Choroid plexus epithelial cell (primary cell): ENCODE data around the gene PRODH2.

Source experiments
- DNase-seq: peaks from one replicate; pipeline ENCODE4 v3.0.0-alpha.2; 2010; ENCODE audit warnings: low read depth
- H3K4me3 ChIP-seq: 2 replicates; pipeline ENCODE4 v1.5.1; 2011; ENCODE audit warnings: low read depth, mild to moderate bottlenecking, control low read depth, low read length, moderate library complexity
- CTCF ChIP-seq: conservative IDR thresholded peaks from 2 replicates; pipeline ENCODE4 v1.5.1; 2011; ENCODE audit warnings: low read depth, mild to moderate bottlenecking, control low read depth, inconsistent platforms, low read length, moderate library complexity

PRODH2 gene

GRCh38 chr19:35757749-35758608 lies 54.7 kb downstream of the PRODH2 start, which contains the start of gene PROSER3:
PROSER3 (plus strand) TSS chr19:35758176; CDS start chr19:35758216, 40 bp downstream.
- TF ChIP-seq CTCF = no peak
- DNase-seq = peak; percentile 100

DNA sequence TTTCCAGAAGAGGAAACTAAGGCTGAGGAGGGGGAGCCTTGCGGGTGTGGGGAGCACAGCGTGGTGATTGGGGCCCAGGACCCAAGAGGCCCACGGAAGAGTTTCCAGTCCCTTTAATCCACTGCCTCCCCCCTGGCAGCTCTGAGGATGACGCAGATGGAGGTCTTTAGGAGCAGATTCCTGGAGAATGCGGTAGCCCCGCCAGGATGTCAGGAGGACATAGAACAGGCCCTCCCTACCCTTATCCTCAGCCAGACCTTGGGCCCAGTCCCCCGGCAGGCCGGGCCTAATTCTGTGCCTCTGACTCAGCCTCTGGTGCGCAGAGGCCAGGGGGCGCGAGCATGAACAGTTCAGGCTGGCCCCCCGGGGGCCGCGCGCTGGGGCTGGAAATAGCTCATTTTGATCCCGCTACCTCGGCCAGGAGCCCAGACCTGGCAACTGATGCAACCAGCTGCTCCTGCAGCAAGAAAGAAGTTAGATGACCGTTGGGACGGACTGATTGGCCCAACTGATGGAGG lies 55.4 kb downstream of the PRODH2 start:
- H3K4me3 ChIP-seq = peak overlapping the region; percentile 82
- peak; percentile 99 for DNase-seq
- no peak for TF ChIP-seq CTCF

More at GRCh38 chr19:35757749-35758608, 54.7 kb downstream of the PRODH2 start, which contains the start of gene PROSER3:
- H3K4me3 ChIP-seq = peak within 1 kb of the TSS; percentile 82

DNA sequence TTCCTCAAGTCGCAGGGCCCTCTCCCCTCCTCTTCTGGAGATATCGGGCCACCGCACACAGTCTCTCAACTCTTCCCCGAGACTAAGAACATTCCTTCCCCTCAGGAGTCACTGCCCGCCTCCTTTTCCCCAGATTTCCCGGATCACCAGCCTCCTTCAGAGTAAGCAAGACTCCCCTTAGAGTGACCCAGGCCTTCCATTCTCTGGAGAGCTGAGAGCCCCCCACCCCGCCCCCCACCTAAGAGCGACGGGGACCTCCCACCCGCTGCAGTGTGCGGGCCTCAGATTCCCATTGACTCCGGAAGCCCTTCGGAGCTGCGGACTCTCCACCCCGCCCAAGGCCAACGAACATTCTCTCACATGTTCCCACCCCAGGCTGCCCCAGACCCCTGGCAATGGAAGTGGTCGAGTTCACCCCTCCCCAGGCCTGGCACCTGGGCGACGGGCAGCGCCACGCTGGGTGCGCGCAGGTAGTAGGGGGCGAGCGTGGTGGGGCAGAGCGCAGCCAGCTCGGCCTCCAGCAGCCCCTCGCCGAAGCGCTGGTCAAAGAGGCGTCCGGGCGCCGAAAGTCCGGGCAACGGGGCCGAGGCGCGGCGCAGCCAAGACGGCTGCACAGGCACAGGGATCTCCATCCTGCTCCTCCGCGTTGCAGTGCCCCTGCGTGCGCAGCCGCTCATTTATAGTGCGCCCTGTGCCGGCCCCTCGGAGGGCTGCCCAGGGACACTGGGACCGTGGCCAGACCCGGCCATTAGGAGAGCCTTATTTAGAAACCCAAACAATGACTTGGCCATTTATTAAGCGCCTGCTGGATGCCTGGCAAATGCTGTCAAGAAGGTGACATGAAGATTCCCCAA lies 56.0 kb downstream of the PRODH2 start, which contains the start of gene HSPB6:
Gene HSPB6 (minus strand): TSS at position 653 of the 854 bp plus-strand sequence. CDS start 21 bp downstream, at position 632.
- H3K4me3 ChIP-seq = peak within 1 kb of the TSS; percentile 82
- peak; percentile 86 for DNase-seq
- no peak for TF ChIP-seq CTCF

DNA sequence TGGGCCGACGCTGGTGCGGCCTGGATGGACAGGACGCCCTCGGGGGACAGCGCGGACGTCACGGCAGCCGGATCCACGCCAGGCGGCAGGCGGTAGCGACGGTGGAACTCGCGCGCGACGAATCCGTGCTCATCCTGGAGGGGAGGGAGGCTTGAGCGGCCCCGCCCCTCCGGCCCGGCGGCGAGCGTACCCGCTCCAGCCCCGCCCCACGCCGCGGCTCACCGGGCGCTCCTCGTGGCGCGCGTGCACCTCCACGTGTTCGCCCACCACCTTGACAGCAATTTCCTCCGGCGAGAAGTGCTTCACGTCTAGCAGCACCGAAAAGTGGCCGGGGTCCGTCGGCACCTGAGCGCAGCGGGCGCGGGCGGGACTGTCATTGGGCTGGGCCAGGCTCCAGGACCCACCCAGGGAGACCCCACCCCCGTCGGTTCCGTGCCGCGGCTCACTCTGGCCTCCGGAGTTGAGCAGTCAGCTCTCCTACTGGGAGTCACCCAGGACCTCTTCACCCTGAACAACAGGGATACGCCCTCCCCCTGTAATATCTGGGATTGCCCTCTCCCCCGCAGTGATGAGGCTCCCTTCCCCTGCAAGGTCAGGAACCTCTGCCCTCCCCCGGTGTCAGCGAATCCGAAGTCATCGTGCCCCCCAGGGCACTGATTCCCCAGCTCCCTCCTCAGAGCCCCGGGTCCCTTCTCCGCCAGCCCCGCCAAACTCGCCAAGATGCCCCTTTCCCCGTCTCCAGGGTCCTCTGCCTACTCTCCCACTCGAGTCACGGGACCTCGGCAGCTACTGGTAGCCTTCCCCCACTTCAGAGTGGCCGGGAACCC lies 56.9 kb downstream of the PRODH2 start:
- TF ChIP-seq CTCF = no peak
- DNase-seq = peak; percentile 87
- peak overlapping the region; percentile 82 for H3K4me3 ChIP-seq

DNA sequence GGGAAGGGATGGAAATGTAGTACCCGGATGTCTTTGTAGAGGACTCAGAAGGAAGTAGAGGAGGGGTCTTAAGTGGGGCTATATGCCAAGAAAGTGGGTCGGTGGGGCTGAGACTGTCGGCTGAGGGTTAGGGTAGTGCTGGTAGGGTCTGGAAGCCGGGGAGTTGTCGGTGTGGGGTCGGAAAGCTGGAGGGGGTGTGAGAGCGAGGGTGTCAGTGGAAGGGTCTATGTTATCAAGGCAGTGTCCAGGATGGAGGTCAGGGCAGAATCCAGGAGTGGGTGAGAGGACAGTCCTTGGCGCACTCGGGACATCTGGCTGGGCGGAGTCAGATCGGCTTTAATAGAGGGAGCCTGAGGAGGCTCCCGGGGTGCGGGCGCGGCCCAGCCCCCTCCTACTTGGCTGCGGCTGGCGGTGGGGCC lies 57.5 kb downstream of the PRODH2 start:
- no peak for DNase-seq
- H3K4me3 ChIP-seq = peak overlapping the region; percentile 82
- no peak for TF ChIP-seq CTCF
